OCI-M2 (cell line): ENCODE results near the gene ZNF341.
"Not testable (repeated sequence)": the region's sequence is repeated elsewhere in the genome, so short reads cannot be mapped to it uniquely, and the experiment has no call there.

Experiments used
- DNase-seq: peaks from one replicate; lab custom pipeline; 2025; ENCODE audit not compliant: unreplicated experiment; lab: John Stamatoyannopoulos, UW

Gene ZNF341

GRCh38 chr20:33731693-33732165 lies at the start of gene ZNF341:
Gene ZNF341 (plus strand): TSS chr20:33731996. CDS start chr20:33732022, 26 bp downstream.
- peak; percentile 63 for DNase-seq

- no peak for DNase-seq
Observed at GRCh38 chr20:33684533-33685327, 47.1 kb upstream of the ZNF341 start.

- no peak for DNase-seq
Observed at GRCh38 chr20:33685328-33686099, 46.3 kb upstream of the ZNF341 start.

- peak; percentile 81 for DNase-seq
Observed at GRCh38 chr20:33686100-33686983, 45.5 kb upstream of the ZNF341 start, which contains the start of gene E2F1. Gene E2F1 (minus strand): TSS chr20:33686385. CDS start chr20:33686264, 121 bp downstream.

GRCh38 chr20:33686984-33687366 lies 44.8 kb upstream of the ZNF341 start:
- DNase-seq = no peak

- no peak for DNase-seq
Observed at GRCh38 chr20:33687370-33687915, 44.4 kb upstream of the ZNF341 start.

- DNase-seq = no peak
Observed at GRCh38 chr20:33687993-33688937, 43.5 kb upstream of the ZNF341 start.

GRCh38 chr20:33688938-33689424 lies 42.8 kb upstream of the ZNF341 start:
- DNase-seq = peak; percentile 58

- DNase-seq = no peak
Observed at GRCh38 chr20:33689493-33689892, 42.3 kb upstream of the ZNF341 start.

- peak; percentile 94 for DNase-seq
Observed at GRCh38 chr20:33689973-33690372, 41.8 kb upstream of the ZNF341 start.

GRCh38 chr20:33693289-33693688 lies 38.5 kb upstream of the ZNF341 start:
- DNase-seq = no peak

GRCh38 chr20:33693741-33694638 lies 37.8 kb upstream of the ZNF341 start:
- no peak for DNase-seq

GRCh38 chr20:33694639-33695012 lies 37.2 kb upstream of the ZNF341 start:
- no peak for DNase-seq

- no peak for DNase-seq
Observed at GRCh38 chr20:33696448-33696847, 35.3 kb upstream of the ZNF341 start.

GRCh38 chr20:33697129-33697528 lies 34.7 kb upstream of the ZNF341 start:
- DNase-seq = no peak

GRCh38 chr20:33698966-33699365 lies 32.8 kb upstream of the ZNF341 start:
- DNase-seq = not testable (repeated sequence)

GRCh38 chr20:33700696-33701441 lies 30.9 kb upstream of the ZNF341 start:
- DNase-seq = not testable (repeated sequence)
